ENCODE data around the gene ARHGEF37.
"Not testable (repeated sequence)": the region's sequence is repeated elsewhere in the genome, so short reads cannot be mapped to it uniquely, and the experiment has no call there.

The ARHGEF37 gene

GRCh38 chr5:149581192-149581861 is at the start of gene ARHGEF37:
ARHGEF37 (plus strand) TSS chr5:149581498; CDS start chr5:149597770, 16,272 bp downstream.
- DNase-seq (ENCODE audit: low spot score): peak; percentile 88

DNA sequence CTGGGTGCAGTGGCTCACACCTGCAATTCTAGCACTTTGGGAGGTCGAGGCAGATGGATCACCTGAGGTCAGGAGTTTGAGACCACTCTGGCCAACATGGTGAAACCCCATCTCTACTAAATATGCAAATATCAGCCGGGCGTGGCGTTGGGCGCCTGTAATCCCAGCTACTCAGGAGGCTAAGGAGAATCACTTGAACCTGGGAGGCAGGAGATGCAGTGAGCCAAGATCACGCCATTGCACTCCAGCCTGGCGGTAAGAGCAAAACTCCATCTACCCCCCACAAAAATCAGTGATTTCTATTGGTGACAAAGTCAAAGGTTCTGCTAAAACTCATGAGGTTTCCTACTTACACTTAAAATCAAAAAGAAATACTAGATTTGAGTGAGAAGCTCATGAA is 48.9 kb upstream of the ARHGEF37 start:
- no peak for DNase-seq (ENCODE audit: low spot score)

DNA sequence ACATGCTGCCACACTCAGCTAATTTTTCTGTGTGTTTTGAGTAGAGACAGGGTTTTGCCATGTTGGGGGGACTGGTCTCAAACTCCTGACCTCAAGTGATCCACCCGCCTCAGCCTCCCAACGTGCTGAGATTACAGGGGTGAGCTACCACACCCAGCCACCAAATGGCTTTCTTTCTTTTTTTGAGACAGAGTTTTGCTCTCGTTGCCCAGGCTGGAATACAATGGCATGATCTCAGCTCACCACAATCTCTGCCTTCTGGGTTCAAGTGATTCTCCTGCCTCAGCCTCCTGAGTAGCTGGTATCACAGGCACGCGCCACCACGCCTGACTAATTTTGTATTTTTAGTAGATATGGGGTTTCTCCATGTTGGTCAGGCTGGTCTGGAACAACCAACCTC is 45.5 kb upstream of the ARHGEF37 start:
- not testable (repeated sequence) for DNase-seq (ENCODE audit: low spot score)

- DNase-seq (ENCODE audit: low spot score): no peak
Measured at GRCh38 chr5:149537374-149537975, 43.8 kb upstream of the ARHGEF37 start.

GRCh38 chr5:149540089-149540488 is 41.2 kb upstream of the ARHGEF37 start:
- DNase-seq (ENCODE audit: low spot score): no peak

DNA sequence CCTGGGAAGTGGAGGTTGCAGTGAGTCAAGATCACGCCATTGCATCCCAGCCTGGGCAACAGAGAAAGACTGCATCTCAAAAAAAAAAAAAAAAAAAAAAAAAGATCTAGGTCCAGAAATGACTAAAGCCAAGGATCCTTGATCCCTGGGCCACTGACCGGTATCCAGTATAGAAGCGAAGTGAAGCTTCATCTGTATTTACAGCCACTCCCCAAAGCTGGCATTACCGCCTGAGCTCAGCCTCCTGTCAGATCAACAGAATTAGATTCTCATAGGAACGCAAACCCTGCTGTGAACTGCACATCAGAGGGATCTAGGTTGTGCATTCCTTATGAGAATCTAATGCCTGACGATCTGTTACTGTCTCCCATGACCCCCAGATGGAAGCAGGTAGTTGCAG is 39.4 kb upstream of the ARHGEF37 start:
- DNase-seq (ENCODE audit: low spot score): no peak

DNA sequence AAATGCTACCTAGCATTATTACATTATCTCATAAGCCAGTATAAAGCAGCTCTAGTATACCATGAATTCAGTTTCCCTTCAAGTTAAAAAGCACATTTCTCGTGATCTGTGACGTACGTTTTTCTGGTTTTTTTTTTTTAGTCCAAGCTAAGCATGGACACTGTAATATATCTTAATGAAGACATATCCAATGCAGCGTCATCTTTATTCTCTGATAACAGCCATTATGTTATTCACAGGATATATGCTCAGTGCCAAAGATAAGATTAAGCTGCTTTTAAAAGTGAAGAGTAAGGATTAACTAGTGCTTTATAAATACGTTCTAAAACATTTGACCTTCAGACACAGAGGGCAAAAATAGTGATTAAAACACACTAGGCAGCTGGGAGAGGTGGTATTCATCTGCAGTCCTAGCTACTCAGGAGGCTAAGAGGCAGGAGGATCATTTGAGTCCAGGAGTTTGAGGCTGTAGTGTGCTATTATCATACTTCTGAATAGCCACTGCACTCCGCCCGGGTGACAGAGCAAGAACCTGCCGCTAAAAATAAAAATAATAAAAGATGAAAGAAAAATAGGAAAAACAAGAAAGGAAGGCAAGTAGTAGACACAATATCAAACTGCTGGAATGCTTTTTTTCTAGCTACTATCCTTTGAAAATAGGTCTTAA is 37.8 kb upstream of the ARHGEF37 start:
- no peak for DNase-seq (ENCODE audit: low spot score)

DNA sequence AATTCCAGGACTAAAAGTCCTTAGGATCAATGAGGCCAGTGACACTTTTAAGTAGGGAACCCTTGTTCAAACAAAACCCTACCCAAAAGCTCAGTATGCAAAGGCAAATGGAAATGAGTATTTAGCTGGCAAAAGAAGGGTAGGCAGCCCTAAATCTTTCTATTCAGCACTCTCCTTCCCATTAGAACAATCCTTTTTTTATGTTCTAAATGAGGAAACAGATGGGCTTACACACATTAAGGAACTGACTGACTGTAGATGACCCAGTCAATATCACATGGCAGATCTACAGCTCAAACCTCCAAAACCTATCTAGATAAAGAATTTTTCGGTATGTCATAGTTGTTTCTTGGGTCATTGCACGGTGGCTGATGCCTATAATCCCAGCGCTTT is 37.3 kb upstream of the ARHGEF37 start:
- no peak for DNase-seq (ENCODE audit: low spot score)

DNA sequence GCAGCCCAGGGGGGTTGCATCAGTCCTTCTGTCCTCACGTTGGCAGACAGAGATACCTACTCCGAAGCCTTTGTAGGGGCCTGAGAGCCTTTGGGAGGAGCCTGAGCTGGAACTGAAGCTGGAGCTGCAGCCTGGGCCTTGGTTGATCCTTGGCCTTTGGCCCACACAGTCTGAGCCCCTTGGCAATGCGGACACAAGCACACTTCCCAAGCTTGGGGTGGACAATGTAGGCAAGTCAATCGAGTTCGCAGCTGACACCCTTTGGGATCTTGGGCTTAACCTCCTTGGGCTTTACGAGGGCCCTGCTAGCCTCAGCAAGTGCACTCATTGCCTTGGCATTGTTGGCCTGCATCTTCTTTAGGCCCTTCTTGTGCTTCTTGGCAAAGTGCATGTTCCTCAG is 36.0 kb upstream of the ARHGEF37 start:
- DNase-seq (ENCODE audit: low spot score): no peak

DNA sequence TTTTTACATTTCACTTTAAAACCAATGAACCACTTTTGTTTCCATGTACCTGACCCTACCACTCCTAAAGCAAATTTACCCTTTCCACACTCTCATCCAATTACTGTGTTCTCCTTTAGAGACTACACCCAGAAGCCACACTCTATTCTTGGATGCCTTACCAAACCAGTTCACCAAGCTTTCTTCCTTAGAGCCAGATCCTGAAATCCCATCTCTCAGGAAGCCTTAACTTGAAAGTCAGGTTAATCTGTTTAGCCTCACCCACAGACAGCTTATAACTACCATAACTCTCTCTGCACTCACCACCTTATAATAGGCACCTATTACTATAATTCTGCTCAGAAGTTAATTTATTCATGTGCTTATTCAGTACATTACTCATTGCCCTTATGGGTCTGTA is 34.3 kb upstream of the ARHGEF37 start:
- DNase-seq (ENCODE audit: low spot score): no peak

- peak; percentile 49 for DNase-seq (ENCODE audit: low spot score)
Measured at GRCh38 chr5:149549461-149550267, 31.6 kb upstream of the ARHGEF37 start.

DNA sequence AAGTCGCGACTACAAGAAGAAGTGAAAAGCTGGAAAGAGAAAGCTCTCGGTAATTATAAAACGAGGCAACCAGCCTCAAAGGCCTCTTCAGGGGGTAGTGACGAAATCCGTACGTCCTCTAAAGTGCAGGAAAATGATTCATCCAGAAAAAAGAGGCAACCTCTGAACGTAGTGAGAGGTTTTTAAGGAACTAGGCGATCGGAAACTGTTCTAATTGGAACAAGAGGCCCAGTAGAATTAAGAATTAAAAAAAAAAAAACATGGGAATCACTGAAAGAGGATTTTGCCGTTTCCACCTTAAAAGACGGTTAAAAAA is 31.1 kb upstream of the ARHGEF37 start:
- peak; percentile 15 for DNase-seq (ENCODE audit: low spot score)

- DNase-seq (ENCODE audit: low spot score): no peak
Measured at GRCh38 chr5:149550594-149551226, 30.6 kb upstream of the ARHGEF37 start.

GRCh38 chr5:149551227-149552037 is 29.9 kb upstream of the ARHGEF37 start, which contains the start of gene CSNK1A1:
CSNK1A1 (minus strand) TSS chr5:149551439; CDS start chr5:149550964, 475 bp downstream.
- DNase-seq (ENCODE audit: low spot score): peak; percentile 98

DNA sequence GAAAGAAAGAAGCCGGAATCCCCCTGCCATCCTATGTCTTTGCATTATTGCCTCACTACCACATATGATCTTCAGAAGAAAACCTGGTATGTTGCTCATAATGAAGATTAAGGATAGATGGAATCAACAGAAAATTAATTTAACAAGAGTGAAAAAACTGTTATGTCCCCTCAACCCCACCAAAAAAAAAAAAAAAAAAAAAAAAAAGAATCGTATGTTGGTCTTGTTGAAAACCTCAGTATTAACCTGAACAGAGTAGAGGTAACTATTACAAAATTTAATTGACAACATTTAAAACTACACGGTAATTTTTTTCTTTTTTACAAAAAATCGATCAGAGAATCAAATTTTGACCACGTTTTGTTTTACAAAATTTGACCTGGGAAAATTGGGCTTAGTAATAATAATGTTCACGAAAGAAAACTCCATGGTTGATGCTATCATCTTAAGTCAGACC is 29.2 kb upstream of the ARHGEF37 start:
- no peak for DNase-seq (ENCODE audit: low spot score)

DNA sequence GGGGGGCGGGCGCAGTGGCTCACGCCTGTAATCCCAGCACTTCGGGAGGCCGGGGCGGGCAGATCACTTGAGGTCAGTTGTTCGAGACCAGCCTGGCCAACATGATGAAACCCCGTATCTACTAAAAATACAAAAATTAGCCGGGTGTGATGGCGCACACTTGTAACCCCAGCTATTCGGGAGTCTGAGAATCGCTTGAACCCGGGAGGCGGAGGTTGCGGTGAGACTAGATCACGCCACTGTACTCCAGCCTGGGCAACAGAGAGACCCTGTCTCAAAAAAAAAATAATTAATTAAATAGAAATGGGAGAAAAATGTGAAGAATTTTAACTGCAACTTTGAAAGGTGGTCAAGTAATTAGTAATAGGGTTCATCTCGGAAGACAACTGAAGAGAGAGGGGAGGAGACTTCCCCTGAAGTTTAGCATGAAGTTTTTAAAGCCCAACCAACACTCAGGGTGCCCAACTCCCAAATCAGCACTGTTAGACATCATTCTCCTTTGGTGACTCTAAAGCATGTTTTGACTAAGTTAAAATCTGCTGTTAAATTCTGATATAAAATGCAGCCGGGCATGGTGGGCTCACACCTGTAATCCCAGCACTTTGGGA is 28.6 kb upstream of the ARHGEF37 start:
- DNase-seq (ENCODE audit: low spot score): no peak

GRCh38 chr5:149559706-149560105 is 21.6 kb upstream of the ARHGEF37 start:
- DNase-seq (ENCODE audit: low spot score): no peak

DNA sequence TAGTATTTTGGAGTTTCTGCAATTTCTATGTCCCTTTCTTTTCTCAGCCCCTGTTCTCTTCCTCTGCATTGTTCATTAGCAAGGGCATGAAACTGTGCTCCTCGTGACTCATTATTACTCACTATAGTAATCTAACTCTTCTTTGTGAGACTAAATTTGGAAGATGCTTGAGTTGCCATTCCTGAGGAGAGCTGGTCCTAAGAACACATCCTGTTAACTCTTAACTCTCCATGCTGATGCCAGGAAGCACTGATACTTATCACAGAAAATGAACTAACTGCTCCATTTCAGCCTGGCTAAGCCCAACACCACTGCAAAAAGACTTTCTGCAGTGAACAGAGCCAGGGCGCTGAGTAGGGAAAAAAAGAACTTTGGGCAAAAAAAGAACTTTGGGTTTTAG is 19.4 kb upstream of the ARHGEF37 start:
- no peak for DNase-seq (ENCODE audit: low spot score)

GRCh38 chr5:149563466-149563865 is 17.8 kb upstream of the ARHGEF37 start:
- no peak for DNase-seq (ENCODE audit: low spot score)

DNA sequence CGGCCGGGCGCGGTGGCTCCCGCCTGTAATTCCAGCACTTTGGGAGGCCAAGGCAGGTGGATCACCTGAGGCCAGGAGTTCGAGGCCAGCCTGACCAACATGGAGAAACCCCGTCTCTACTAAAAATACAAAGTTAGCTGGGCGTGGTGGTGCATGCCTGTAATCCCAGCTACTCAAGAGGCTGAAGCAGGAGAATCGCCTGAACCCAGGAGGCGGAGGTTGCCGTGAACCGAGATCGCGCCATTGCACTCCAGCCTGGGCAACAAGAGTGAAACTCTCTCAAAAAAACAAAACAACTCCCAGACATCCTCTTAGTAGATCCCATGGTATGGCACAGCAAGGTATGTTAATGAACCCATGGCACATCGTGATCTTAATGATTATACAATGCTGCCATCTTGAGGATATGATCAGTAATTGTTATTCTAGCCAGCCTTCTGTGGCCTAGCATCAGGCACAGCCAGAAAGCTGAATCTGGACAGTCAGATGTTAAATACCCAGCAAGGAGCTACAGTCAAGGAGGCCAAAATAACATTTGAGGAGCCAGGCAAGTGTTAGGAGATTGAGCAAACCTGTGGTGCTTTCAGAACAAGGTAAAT is 16.7 kb upstream of the ARHGEF37 start:
- DNase-seq (ENCODE audit: low spot score): peak; percentile 89
